NOMO-1 treated with dmso at 0.1 percent for 144 hours (cell line): Measurements from ENCODE around the gene IL3RA.
"Not testable (repeated sequence)": the region's sequence is repeated elsewhere in the genome, so short reads cannot be mapped to it uniquely, and the experiment has no call there.

Experiments used
- DNase-seq: peaks from one replicate; lab custom pipeline; 2025; ENCODE audit not compliant: unreplicated experiment; lab: John Stamatoyannopoulos, UW

IL3RA gene

DNA sequence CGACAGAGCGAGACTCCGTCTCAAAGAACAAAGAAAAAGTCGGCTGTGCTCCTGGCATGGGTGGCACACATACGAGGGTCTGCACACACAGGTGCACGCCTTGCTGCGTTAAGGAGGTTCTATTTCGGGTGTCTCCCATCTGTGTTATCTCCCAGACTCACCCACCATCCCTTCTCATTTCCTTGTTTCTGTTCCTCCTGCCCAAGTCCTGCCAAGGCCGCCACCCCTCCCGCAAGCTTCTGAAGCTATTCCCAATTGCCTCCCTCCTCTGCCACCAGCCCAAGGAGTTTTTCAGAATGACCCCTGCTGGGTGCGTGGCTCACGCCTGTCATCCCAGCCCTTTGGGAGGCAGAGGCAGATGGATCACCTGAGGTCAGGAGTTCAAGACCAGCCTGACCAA is 6.0 kb upstream of the IL3RA start:
- DNase-seq, result no peak

DNA sequence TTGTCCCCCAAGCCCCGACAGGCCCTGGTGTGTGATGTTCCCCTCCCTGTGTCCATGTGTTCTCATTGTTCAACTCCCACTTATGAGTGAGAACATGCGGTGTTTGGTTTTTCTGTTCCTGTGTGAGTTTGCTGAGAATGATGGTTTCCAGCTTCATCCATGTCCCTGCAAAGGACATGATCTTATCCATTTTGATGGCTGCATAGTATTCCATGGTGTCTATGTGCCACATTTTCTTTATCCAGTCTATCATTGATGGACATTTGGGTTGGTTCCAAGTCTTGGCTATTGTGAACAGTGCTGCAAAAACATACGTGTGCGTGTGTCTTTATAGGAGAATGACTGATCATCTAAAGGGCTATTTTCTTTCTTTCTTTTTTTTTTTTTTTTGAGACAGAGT is 4.2 kb upstream of the IL3RA start:
- DNase-seq, result not testable (repeated sequence)

DNA sequence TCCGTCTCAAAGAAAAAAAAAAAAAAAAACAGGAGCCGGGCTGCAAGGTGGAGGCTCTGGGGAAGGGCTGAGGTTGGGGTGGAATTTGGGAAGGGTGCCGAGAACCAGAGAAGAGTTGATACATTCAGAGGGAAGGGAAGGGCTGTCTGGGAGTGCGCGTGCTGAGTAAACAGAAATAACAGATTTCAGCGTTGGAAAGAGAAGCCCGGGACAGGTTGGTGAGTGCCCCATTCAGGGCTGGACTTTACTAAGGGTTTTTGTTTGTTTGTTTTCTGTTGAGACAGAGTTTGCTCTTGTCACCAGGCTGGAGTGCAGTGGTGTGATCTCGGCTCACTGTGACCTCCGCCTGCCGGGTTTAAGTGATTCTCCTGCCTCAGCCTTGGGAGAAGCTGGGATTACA is 1.7 kb upstream of the IL3RA start:
- DNase-seq, result no peak

DNA sequence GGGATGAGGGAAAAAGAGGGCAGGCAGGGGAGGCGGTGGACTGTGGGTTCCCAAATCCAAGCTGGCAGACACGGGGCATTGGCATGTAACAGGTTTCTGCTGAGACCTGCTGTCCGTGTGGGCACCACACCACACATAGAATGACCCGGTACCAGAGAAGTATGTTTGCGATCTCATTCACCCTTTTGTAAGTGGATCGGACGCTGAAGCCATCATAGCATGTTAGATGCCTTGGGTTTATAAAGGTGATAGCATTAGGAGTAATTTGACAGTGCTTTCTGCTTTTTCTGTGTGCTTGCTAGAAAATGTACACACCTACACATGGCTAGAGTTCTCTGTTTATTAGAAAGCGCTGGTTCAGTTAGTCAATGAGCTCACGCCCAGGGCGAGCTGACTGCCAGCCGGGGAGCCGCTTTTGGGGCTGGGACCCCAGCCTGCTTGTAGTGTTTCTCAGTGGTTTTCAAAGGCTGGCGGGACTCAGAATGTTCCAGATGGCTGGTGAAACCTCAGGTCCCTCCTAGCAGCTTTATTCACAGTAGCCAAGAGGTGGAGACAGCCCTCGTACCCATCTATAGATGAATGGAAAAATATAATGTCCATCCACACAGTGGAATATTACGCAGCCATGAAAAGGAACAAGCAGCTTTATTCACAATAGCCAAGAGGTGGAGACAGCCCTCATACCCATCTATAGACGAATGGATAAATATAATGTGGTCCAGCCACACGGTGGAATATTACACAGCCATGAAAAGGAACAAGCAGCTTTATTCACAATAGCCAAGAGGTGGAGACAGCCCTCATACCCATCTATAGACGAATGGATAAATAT is 579 bp downstream of the IL3RA start:
- no peak for DNase-seq

DNA sequence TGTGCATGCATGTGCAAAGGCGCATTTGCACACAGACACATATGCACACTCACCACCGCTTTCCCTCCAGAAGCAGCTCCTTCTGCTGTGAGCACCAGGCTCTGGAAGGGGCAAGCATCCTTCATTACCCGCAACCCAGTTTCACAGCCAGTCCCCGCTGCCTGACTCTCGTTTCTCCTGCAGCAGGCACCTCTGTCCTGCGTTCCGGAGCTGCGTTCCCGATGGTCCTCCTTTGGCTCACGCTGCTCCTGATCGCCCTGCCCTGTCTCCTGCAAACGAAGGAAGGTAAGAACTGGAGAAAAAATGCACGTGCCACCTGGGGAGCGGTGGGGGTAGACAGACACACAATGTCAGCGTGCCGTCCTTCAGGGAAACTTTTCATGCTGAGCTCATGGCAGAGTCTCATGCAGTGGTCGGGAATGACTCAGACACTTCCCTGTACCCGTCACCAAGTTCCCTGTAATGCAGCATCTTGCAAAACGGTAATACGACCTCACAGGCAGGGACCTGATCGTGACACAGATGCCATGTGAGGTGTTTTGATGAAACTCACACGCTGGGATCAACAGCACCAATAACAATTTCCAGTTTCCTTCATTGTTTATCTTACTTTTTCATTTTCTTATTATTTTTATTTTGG is 5.1 kb downstream of the IL3RA start:
- DNase-seq, result no peak

DNA sequence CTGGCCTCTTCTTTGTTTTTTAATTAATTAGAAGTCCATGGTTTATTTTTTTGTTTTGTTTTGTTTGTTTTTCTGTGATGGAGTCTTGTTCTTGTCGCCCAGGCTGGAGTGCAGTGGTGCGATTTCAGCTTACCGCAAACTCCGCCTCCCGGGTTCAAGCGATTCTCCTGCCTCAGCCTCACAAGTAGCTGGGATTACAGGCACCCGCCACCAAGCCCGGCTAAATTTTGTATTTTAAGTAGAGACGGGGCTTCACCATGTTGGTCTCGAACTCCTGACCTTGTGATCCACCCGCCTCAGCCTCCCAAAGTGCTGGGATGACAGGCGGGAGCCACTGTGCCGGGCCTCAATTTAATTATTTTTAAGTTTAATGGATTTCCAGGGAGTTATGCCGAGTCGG is 13.0 kb downstream of the IL3RA start:
- not testable (repeated sequence) for DNase-seq

DNA sequence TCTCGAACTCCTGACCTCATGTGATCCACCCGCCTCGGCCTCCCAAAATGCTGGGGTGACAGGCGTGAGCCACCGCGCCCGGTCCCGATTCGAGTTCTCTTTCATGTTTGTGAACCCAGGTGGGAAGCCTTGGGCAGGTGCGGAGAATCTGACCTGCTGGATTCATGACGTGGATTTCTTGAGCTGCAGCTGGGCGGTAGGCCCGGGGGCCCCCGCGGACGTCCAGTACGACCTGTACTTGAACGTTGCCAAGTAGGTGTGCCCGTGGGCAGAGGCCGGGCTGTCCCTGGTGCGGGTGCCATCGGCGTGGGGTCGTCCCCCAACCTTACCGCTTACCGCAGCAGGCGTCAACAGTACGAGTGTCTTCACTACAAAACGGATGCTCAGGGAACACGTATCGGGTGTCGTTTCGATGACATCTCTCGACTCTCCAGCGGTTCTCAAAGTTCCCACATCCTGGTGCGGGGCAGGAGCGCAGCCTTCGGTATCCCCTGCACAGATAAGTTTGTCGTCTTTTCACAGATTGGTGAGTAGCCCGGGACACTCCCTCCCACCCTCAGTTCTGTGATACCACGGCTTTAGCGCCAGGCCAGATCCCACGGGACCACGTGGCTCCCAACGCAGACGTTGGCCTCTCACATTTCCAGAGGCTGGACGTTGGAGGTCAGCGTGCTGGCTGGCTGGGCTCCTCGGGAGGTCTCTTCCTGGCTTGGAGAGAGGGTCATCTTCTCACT is 15.6 kb downstream of the IL3RA start:
- no peak for DNase-seq

DNA sequence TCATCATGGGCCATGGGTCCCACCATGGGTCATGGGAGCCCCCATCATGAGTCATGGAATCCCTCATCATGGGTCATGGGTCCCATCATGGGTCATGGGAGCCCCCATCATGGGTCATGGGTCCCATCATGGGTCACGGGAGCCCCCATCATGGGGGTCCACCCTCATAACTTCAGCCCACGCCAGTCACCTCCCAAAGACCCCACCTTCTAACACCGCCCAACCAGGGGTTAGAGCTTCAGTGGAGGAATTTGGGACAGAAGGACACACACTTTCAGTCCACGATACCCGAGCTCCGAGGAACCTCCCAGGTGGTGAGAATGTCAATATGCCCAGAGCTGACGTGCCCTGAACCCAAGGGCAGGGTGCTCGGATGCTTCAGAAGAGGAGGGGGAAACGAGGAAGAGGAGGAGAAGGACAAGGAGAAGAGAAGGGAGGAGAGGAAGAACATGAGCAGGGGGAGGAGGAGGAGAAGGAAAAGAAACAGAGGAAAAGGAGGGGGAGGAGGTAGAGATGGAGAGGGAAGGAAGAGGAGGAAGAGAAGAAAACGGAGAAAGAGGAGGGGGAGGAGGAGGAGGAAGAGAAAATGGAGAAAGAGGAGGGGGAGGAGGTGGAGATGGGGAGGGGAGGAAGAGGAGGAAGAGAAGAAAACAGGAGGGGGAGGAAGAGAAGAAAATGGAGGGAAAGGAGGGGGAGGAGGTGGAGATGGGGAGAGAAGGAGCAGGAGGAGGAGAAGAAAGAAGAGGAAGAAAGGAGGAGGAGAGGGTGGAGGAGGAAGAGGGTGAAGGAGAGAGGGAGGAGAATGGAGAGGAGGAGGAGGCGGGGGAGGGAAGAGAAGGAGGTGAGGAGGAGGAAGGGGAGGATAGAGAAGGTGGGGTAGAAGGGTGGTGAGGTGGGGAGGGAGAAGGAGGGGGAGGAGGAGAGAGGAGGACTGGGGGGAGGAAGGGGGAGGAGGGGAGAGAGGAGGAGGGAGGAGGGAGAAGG is 17.7 kb downstream of the IL3RA start:
- DNase-seq, result no peak

DNA sequence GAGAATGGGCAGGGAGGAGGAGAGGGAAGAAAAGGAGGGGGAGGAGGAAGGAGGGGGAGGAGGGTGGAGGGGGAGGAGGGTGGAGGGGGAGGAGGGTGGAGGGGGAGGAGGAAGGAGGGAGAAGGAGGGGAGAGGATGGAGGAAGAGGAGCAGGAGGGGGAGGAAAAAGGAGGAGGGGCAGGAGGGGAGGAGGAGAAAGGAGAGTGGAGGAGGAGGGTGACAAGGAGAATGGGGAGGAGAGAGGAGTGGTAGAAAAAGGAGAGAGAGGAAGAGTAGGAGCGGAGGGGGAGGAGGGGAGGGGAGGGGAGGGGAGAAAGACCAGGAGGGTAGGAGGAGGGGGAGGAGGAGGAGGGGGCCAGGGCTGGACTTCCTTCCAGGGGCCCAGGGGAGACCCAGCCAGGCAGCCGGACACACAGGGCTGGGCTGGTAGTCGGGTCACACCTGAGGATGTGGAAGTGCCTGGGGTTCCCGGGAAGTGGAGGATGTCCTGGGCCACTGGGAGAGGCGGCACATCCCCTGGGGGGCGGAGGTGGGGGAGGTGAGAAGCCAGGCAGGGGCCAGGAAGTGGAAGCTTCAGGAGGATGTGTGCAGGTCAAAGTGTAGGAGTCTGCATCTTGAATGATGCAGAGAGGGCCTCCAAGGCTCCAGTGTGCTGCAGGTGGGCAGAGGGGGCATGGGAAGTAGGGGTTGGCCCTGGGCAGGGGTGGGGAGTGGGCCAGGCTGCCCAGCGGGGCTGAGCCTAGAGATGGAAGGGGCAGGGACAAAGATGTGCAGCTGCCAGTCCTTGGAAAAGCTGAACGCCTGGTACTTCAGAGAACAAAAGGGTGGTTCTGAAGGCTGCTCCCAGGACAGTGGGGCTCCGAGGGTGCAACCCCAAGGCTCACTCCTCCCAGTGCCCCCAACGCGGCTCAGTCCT is 18.8 kb downstream of the IL3RA start:
- no peak for DNase-seq

DNA sequence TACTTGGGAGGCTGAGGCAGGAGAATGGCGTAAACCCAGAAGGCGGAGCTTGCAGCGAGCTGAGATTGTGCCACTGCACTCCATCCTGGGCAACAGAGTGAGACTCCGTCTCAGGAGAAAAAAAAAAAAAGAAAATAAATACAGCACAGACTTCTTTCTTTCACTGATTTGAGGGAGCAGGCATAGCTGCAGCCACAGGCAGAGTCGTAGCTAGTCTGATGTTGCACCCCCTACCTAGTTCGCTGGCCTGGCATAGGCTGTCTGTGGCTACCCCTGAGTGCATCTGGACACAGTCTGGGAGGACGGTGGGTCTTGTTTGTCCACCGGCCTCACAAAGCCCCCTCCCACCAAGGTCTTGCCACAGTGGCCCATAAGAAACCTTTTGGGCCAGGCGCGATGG is 21.4 kb downstream of the IL3RA start:
- no peak for DNase-seq

DNA sequence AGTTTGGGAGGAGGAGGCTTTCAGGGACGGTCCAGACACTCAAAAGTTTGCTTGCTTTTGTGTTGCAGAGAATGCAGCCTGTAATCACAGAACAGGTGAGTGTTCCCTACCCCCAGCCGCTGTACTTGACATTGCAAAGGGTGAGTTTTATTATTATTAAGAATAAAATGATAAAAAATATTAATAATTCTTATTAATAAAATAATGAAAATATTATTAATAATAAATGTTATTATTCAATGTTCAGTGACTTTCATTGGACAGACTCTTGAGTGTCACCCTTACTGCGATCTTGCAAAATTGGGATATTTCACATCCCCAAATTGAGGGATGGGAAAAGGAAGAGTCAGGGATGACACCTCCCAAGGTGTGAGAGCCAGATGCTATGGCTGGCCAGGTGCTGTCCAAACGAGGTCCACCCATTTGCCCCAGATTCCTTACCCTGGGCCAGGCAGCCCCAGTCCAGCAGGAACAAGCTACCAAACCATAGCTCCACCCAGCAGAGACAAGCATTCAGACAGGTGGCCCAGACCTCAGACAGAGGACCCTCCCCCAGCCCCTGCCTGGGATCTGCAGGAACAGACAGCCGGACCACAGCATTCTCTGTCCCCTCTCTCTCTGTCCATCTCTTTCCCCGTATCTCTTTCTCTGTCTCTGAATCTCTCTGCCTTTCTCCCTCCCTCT is 22.4 kb downstream of the IL3RA start:
- no peak for DNase-seq

DNA sequence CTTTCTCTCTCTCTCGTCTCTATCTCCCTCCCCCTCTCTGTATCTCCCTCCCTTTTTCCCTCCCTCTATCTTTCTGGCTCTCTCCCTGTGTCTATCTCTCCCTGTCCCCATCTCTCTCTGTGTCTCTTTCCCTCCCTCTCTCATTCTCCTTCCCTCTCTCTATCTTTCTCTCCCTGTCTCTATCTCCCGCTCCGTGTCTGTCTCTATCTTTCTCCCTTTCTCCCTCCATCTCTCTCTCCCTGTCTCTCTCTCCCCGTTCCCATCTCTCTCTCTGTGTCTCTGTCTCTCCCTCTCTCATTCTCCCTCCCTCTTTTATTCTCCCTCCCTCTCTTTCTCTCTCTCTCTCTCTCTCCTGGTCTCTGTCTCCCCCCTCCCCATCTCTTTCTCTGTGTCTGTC is 22.9 kb downstream of the IL3RA start:
- no peak for DNase-seq

DNA sequence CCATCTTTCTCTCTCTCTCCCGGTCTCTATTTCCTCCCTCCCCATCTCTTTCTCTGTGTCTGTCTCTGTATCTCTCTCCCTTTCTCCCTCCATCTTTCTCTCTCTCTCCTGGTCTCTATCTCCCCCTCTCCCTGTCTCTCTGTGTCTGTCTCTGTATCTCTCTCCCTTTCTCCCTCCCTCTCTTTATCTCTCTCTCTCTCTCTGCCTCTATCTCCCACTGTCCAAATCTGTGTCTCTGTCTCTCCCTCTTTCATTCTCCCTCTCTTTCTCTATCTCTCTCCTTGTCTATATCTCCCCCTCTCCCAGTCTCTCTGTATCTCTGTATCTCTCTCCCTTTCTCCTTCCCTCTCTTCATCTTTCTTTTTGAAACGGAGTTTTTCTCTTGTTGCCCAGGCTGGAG is 23.6 kb downstream of the IL3RA start:
- no peak for DNase-seq

DNA sequence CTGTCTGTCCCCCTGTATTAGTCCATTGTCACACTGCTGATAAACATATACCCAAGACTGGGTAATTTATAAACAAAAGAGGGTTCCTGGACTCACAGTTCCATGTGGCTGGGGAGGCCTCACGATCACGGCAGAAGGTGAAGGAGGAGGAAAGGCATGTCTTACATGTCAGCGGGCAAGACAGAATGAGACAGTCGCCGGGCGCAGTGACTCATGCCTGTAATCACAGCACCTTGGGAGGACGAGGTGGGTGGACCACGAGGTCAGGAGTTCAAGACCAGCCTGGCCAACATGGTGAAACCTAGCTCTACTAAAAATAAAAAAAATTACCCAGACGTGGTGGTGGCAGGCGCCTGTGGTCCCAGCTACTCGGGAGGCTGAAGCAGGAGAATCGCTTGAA is 24.7 kb downstream of the IL3RA start:
- DNase-seq, result no peak

DNA sequence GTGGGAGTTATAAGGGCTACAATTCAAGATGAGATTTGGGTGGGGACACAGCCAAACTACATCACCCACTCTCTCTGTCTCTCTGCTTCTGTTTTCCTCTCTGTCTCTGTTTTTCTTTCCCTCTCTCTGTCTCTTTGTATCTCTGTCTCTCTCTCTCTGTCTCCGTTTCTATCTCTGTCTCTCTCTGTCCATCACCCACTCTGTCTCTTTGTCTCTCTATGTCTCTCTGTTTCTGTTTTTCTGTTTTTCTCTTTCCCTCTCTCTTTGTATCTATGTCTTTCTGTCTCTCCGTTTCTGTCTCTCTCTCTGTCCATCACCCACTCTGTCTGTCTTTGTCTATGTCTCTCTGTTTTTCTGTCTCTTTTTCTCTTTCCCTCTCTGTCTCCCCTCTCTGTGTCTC is 25.3 kb downstream of the IL3RA start:
- no peak for DNase-seq

DNA sequence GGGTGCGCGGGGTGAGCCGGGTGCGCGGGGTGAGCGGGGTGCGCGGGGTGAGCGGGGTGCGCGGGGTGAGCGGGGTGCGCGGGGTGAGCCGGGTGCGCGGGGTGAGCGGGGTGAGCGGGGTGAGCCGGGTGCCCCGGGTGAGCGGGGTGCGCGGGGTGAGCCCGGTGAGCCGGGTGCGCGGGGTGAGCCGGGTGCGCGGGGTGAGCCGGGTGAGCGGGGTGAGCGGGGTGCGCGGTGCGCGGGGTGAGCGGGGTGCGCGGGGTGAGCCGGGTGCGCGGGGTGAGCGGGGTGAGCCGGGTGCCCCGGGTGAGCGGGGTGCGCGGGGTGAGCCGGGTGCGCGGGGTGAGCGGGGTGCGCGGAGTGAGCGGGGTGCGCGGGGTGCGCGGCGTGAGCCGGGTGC is 29.8 kb downstream of the IL3RA start:
- DNase-seq, result not testable (repeated sequence)

DNA sequence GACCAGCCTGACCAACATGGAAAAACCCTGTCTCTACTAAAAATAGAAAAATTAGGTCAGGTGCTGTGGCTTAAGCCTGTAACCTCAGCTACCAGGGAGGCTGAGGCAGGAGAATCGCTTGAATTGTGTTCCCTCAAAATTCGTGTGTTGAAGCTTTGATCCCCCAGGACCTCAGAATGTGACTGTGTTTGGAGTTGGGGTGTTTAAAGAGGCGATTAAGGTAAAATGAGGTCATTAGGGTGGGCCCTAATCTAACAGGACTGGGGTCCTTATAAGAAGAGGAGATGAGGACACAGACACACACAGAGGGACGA is 31.8 kb downstream of the IL3RA start:
- DNase-seq, result no peak

DNA sequence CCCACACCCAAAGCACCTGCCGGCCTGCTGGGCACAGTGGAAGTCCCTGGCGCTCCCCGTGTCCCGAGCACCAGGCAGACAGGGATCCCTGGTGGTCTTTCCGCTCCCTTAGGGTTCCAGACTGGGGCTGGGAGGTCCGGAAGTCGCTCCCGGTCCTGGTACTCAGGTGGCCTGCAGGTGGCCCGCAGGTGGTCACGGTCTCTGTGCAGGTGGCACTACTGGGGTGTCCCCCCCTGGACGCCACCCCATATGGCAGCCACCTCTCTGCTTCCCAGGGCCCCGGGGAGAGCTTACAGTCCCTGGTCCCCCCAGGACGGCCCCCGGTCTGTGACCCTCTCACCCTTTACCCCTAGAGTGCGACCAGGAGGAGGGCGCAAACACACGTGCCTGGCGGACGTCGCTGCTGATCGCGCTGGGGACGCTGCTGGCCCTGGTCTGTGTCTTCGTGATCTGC is 41.7 kb downstream of the IL3RA start:
- DNase-seq, result no peak

DNA sequence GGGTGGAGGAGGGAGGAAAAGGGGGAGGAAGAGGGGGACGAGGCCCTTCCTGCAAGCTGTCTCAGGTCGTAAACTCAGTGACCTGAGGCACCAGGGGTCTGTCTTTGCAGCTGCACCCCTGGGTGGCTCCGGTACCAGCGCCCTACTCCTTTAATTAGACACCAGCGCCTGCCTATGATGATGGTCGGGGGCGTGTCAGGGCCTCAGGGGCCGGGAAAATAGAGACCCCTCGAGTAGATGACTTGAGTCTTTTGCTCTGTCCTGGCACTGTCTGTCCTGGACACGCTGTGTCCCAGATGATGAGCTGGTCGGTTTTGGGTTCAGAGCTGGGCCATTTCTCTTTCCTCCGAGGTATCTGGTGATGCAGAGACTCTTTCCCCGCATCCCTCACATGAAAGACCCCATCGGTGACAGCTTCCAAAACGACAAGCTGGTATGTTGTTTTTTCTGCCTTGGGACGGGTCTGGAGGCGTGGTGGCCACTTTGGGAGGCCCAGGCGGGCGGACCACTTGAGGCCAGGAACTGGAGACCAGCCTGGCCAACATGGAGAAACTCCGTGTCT is 44.2 kb downstream of the IL3RA start:
- DNase-seq, result no peak
